ENCODE data around the gene QRICH1. TPM values are rescaled to one million over a fixed set of nuclear protein-coding genes. Genes with fewer than 3 reads are reported as not detected.

Gene QRICH1
- total and polyA plus RNA-seq, 4 donors = 35.1 to 76.0 (median 52.9) TPM

DNA sequence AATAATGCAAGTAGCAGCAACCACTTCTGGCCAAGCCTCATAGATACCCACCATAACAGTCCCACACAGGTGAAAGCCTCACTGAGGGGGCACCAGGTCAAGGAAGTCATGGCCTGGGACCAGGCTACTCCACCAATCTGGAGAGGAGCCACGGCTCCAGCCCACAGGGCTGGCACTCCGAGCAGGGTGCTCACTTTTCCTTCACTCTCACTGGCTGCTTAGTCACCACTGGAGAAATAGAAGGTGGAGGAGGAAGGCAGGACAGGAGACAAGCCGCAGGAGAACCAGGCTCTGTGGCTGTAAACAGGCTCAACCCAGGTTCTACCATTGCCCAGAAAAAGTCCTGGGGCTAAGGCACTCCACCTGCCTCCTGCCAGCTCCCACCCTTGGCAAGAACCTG, 25.6 kb upstream of the QRICH1 start:
- peak overlapping the region in 1 of 2 donors; percentile 97 for H3K27ac ChIP-seq (ENCODE audit: low read depth in 1 of 2, low read length in 1 of 2)
- ATAC-seq (ENCODE audit: insufficient read depth, low FRiP score) (no peak), DNase-seq (no peak)
- TF ChIP-seq CTCF (IDR thresholded peaks at IDR 0.05; ENCODE audit: control extremely low read depth, extremely low read depth) = no peak
- 62 to 75% methylated on average over 3 of the region's 3 CpGs for WGBS, 2 donors
- no peak overlapping the region for H3K4me3 ChIP-seq
- H3K4me1 ChIP-seq (ENCODE audit: control insufficient read depth in 5 of 5, insufficient read depth in 5 of 5, low read length in 5 of 5) = peaks cover 0 to 17% (median 8%) of the 10 kb centered on the region in 5 donors
- H3K27me3 ChIP-seq (ENCODE audit: control insufficient read depth in 3 of 3, insufficient read depth in 3 of 3, low read length in 2 of 3) = no peaks in the 10 kb centered on the region
- no peaks in the 10 kb centered on the region for H3K9me3 ChIP-seq (ENCODE audit: control insufficient read depth in 4 of 4, insufficient read depth in 3 of 4, low read length in 3 of 4)
- H3K9ac ChIP-seq (ENCODE audit: insufficient read depth in 1 of 2, low read length in 2 of 2) = peak overlapping the region; percentile 95 to 97
- H3K36me3 ChIP-seq (ENCODE audit: control insufficient read depth in 4 of 4, insufficient read depth in 4 of 4, low read length in 4 of 4) = peaks cover 18 to 67% (median 54%) of the 10 kb centered on the region in 4 donors

DNA sequence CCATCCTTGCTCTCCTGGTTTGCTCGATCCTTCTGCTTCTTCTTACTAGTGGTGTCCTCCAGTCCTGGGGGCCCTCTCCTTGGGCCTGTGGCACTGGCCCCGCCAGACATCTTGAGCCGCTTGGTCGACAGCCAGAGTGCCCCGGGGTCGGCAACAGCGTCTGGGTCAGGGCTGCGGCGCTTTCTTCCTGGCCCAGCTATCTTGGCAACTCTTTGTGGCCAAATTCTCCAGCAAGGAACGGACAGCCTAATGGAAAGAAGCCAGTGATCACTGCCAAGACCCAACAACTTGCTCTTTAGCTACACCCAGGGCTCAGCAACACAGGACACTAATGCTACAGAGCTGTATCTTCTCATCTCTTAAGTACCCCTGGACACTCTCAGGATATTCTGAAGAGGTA, 25.2 kb upstream of the QRICH1 start:
- ATAC-seq (ENCODE audit: insufficient read depth, low FRiP score) (no peak), DNase-seq (peak in 1 of 3 donors; percentile 13)
- no peak overlapping the region for H3K4me3 ChIP-seq
- H3K36me3 ChIP-seq (ENCODE audit: control insufficient read depth in 4 of 4, insufficient read depth in 4 of 4, low read length in 4 of 4) = peaks cover 17 to 67% (median 54%) of the 10 kb centered on the region in 4 donors
- 72 to 87% methylated on average over 10 of the region's 10 CpGs for WGBS, 2 donors
- H3K27me3 ChIP-seq (ENCODE audit: control insufficient read depth in 3 of 3, insufficient read depth in 3 of 3, low read length in 2 of 3) = no peaks in the 10 kb centered on the region
- H3K9me3 ChIP-seq (ENCODE audit: control insufficient read depth in 4 of 4, insufficient read depth in 3 of 4, low read length in 3 of 4) = no peaks in the 10 kb centered on the region
- no peak for TF ChIP-seq CTCF (IDR thresholded peaks at IDR 0.05; ENCODE audit: control extremely low read depth, extremely low read depth)
- H3K4me1 ChIP-seq (ENCODE audit: control insufficient read depth in 5 of 5, insufficient read depth in 5 of 5, low read length in 5 of 5) = peaks cover 0 to 17% (median 8%) of the 10 kb centered on the region in 5 donors
- H3K27ac ChIP-seq (ENCODE audit: low read depth in 1 of 2, low read length in 1 of 2) = peak overlapping the region in 1 of 2 donors; percentile 97
- H3K9ac ChIP-seq (ENCODE audit: insufficient read depth in 1 of 2, low read length in 2 of 2) = no peak overlapping the region

GRCh38 chr3:49112262-49112661, 18.4 kb upstream of the QRICH1 start:
- peaks cover 45 to 92% (median 63%) of the 10 kb centered on the region in 4 donors for H3K36me3 ChIP-seq (ENCODE audit: control insufficient read depth in 4 of 4, insufficient read depth in 4 of 4, low read length in 4 of 4)
- ATAC-seq (ENCODE audit: insufficient read depth, low FRiP score) (no peak), DNase-seq (no peak)
- TF ChIP-seq CTCF (IDR thresholded peaks at IDR 0.05; ENCODE audit: control extremely low read depth, extremely low read depth) = no peak
- H3K27ac ChIP-seq (ENCODE audit: low read depth in 1 of 2, low read length in 1 of 2) = no peak overlapping the region
- no peaks in the 10 kb centered on the region for H3K27me3 ChIP-seq (ENCODE audit: control insufficient read depth in 3 of 3, insufficient read depth in 3 of 3, low read length in 2 of 3)
- H3K4me3 ChIP-seq = no peak overlapping the region
- no peaks in the 10 kb centered on the region for H3K4me1 ChIP-seq (ENCODE audit: control insufficient read depth in 5 of 5, insufficient read depth in 5 of 5, low read length in 5 of 5)
- WGBS, 2 donors = 92 to 94% methylated on average over 14 of the region's 14 CpGs
- no peaks in the 10 kb centered on the region for H3K9me3 ChIP-seq (ENCODE audit: control insufficient read depth in 4 of 4, insufficient read depth in 3 of 4, low read length in 3 of 4)
- H3K9ac ChIP-seq (ENCODE audit: insufficient read depth in 1 of 2, low read length in 2 of 2) = no peak overlapping the region

GRCh38 chr3:49111347-49111746, 17.5 kb upstream of the QRICH1 start:
- ATAC-seq (ENCODE audit: insufficient read depth, low FRiP score) = no peak
- H3K4me1 ChIP-seq (ENCODE audit: control insufficient read depth in 5 of 5, insufficient read depth in 5 of 5, low read length in 5 of 5) = no peaks in the 10 kb centered on the region
- H3K27me3 ChIP-seq (ENCODE audit: control insufficient read depth in 3 of 3, insufficient read depth in 3 of 3, low read length in 2 of 3) = no peaks in the 10 kb centered on the region
- WGBS, 2 donors = 81 to 92% methylated on average over 6 of the region's 6 CpGs
- H3K27ac ChIP-seq (ENCODE audit: low read depth in 1 of 2, low read length in 1 of 2) = no peak overlapping the region
- H3K36me3 ChIP-seq (ENCODE audit: control insufficient read depth in 4 of 4, insufficient read depth in 4 of 4, low read length in 4 of 4) = peaks cover 42 to 83% (median 57%) of the 10 kb centered on the region in 4 donors
- no peak for TF ChIP-seq CTCF (IDR thresholded peaks at IDR 0.05; ENCODE audit: control extremely low read depth, extremely low read depth)
- no peak overlapping the region for H3K9ac ChIP-seq (ENCODE audit: insufficient read depth in 1 of 2, low read length in 2 of 2)
- no peak overlapping the region for H3K4me3 ChIP-seq
- no peaks in the 10 kb centered on the region for H3K9me3 ChIP-seq (ENCODE audit: control insufficient read depth in 4 of 4, insufficient read depth in 3 of 4, low read length in 3 of 4)
- DNase-seq = no peak

Data from lung (tissue), 12 donors.